A549 (cell line): ENCODE results near the gene CTNND2. TPM values are rescaled to one million over a fixed set of nuclear protein-coding genes. Genes with fewer than 3 reads are reported as not detected.

Experiments used
- ATAC-seq, 2 experiments: fragments of 200-7000 bp in 1 of 2; fragments of >200 bp in 1 of 2; cut with Nextera tagmentation in 1 of 2; cut with Tn5 transposase in 1 of 2; 3 replicates each; pipeline versions ENCODE4 v1.8.0 to v1.9.1; 2018 to 2020; ENCODE audit warnings: mild to moderate bottlenecking in 1 of 2, moderate library complexity in 1 of 2
- CTCF ChIA-PET: fragments of 300-600 bp; sonication (Branson Sonifier 250); formaldehyde crosslinking; extraction: SDS; loops from one replicate; lab custom pipeline; 2021; ENCODE audit warnings: antibody characterized with exemption, inconsistent platforms; lab: Yijun Ruan, JAX
- POLR2A ChIA-PET: fragments of 350-600 bp; formaldehyde crosslinking; extraction: SDS; loops from one replicate; lab custom pipeline; 2021; ENCODE audit warnings: antibody characterized with exemption, inconsistent platforms; lab: Yijun Ruan, JAX
- DNase-seq, 2 experiments: peaks; one replicate each; pipeline versions ENCODE4 v3.0.0 to v3.0.0-alpha.2; 2011 to 2016; ENCODE audit warnings: low read depth in 1 of 2, low spot score in 1 of 2
- FAIRE-seq: peaks from 2 replicates; lab custom pipeline; 2011; peaks lifted over from hg19 to GRCh38; lab: Jason Lieb, UNC
- H3K27ac ChIP-seq, 2 experiments: fragments of >200 bp; sonication (Bioruptor Twin); formaldehyde crosslinking; 3 replicates each; pipeline ENCODE4 v1.5.1; 2016 to 2017
- H3K4me1 ChIP-seq: fragments of >200 bp; sonication (Bioruptor Twin); formaldehyde crosslinking; 3 replicates; pipeline ENCODE4 v1.6.1; 2016
- H3K4me2 ChIP-seq: fragments of >200 bp; sonication (Bioruptor Twin); formaldehyde crosslinking; 3 replicates; pipeline ENCODE4 v1.6.1; 2016
- H3K4me3 ChIP-seq: fragments of >200 bp; sonication (Bioruptor Twin); formaldehyde crosslinking; 3 replicates; pipeline ENCODE4 v1.5.1; 2016
- H3K9me3 ChIP-seq: fragments of >200 bp; sonication (Bioruptor Twin); formaldehyde crosslinking; 3 replicates; pipeline ENCODE4 v1.6.1; 2016
- CBX2 ChIP-seq: fragments of 200-600 bp; sonication (generic); IDR thresholded peaks from 2 replicates; pipeline ENCODE4 v1.6.1; 2016; ENCODE audit warnings: low read depth, mild to moderate bottlenecking, borderline replicate concordance
- CBX8 ChIP-seq: fragments of 200-600 bp; sonication (generic); IDR thresholded peaks from 2 replicates; pipeline ENCODE4 v1.6.1; 2016
- CEBPB ChIP-seq, 2 experiments: fragments of >200 bp in 1 of 2; sonication (Bioruptor Twin) in 1 of 2; formaldehyde crosslinking in 1 of 2; IDR thresholded peaks; 2 replicates each; pipeline ENCODE4 v1.6.1; 2012 to 2016
- EHF ChIP-seq: fragments of 250-450 bp; sonication (Bioruptor Pico); IDR thresholded peaks from 2 replicates; pipeline ENCODE4 v1.5.0; 2020; ENCODE audit warnings: mild to moderate bottlenecking
- EHMT2 ChIP-seq: fragments of 200-600 bp; sonication (generic); IDR thresholded peaks from 2 replicates; pipeline ENCODE4 v1.6.1; 2016; ENCODE audit warnings: antibody characterized with exemption, low read depth, mild to moderate bottlenecking, moderate library complexity
- EP300 ChIP-seq, 2 experiments: fragments of >200 bp; sonication (Bioruptor Twin); formaldehyde crosslinking; IDR thresholded peaks; 2 replicates in 1 of 2; 3 replicates in 1 of 2; pipeline ENCODE4 v1.6.1; 2016 to 2017
- ESRRA ChIP-seq: fragments of 150-350 bp; IDR thresholded peaks from 2 replicates; pipeline ENCODE4 v1.6.1; 2014; ENCODE audit warnings: mild to moderate bottlenecking, low read length, borderline replicate concordance
- FOSB ChIP-seq: fragments of 250-450 bp; sonication (Bioruptor Pico); IDR thresholded peaks from 2 replicates; pipeline ENCODE4 v1.5.0; 2020; ENCODE audit warnings: mild to moderate bottlenecking, moderate library complexity
- FOXS1 ChIP-seq: fragments of 250-450 bp; sonication (Bioruptor Pico); IDR thresholded peaks from 2 replicates; pipeline ENCODE4 v1.5.0; 2020; ENCODE audit warnings: mild to moderate bottlenecking, moderate library complexity
- HEYL ChIP-seq: fragments of 250-450 bp; sonication (Bioruptor Pico); IDR thresholded peaks from 2 replicates; pipeline ENCODE4 v1.8.0; 2021; ENCODE audit warnings: mild to moderate bottlenecking, moderate library complexity
- HOXB5 ChIP-seq: fragments of 250-450 bp; sonication (Bioruptor Pico); IDR thresholded peaks from 2 replicates; pipeline ENCODE4 v1.5.0; 2020; ENCODE audit warnings: mild to moderate bottlenecking, moderate library complexity
- JUN ChIP-seq, 2 experiments: fragments of >200 bp; sonication (Bioruptor Twin); formaldehyde crosslinking; IDR thresholded peaks; 2 replicates in 1 of 2; 3 replicates in 1 of 2; pipeline ENCODE4 v1.6.1; 2016 to 2017
- JUNB ChIP-seq: fragments of >200 bp; sonication (Bioruptor Twin); formaldehyde crosslinking; IDR thresholded peaks from 2 replicates; pipeline ENCODE4 v1.6.1; 2016
- MAFK ChIP-seq: fragments of 450-650 bp; IDR thresholded peaks from 2 replicates; pipeline ENCODE4 v1.6.1; 2014; ENCODE audit not compliant: partially characterized antibody
- MYC ChIP-seq: IDR thresholded peaks from 2 replicates; pipeline ENCODE4 v1.6.1; 2012; ENCODE audit warnings: mild to moderate bottlenecking, inconsistent platforms, low read length, improper control_type of control experiment, borderline replicate concordance
- NPAS2 ChIP-seq: fragments of 250-450 bp; sonication (Bioruptor Pico); IDR thresholded peaks from 2 replicates; pipeline ENCODE4 v1.8.0; 2022; ENCODE audit warnings: mild to moderate bottlenecking, moderate library complexity, borderline replicate concordance
- PHF8 ChIP-seq: fragments of 200-600 bp; sonication (generic); IDR thresholded peaks from 2 replicates; pipeline ENCODE4 v1.6.1; 2016; ENCODE audit warnings: low read depth, mild to moderate bottlenecking, antibody characterized with exemption, moderate library complexity, borderline replicate concordance
- POLR2AphosphoS2 ChIP-seq: conservative IDR thresholded peaks from 2 replicates; pipeline ENCODE4 v1.6.1; 2012; ENCODE audit warnings: low read length, improper control_type of control experiment, inconsistent platforms
- RNF2 ChIP-seq: fragments of 200-600 bp; sonication (generic); IDR thresholded peaks from 2 replicates; pipeline ENCODE4 v1.6.1; 2016; ENCODE audit warnings: low read depth, mild to moderate bottlenecking, antibody characterized with exemption, moderate library complexity, borderline replicate concordance
- SREBF2 ChIP-seq: fragments of 450-650 bp; IDR thresholded peaks from 2 replicates; pipeline ENCODE4 v1.6.1; 2014; ENCODE audit warnings: mild to moderate bottlenecking, moderate library complexity
- ZFP36 ChIP-seq: fragments of 450-650 bp; IDR thresholded peaks from 2 replicates; pipeline ENCODE4 v1.6.1; 2014; ENCODE audit warnings: borderline replicate concordance; ENCODE audit not compliant: partially characterized antibody
- ZNF302 ChIP-seq: fragments of 250-450 bp; sonication (Bioruptor Pico); IDR thresholded peaks from 2 replicates; pipeline ENCODE4 v1.9.0; 2021; ENCODE audit warnings: inconsistent platforms, mild to moderate bottlenecking, moderate library complexity
- WGBS: methylation state at CpG from one replicate; pipeline ENCODE4 v1.1.6; 2017; ENCODE audit errors: missing lambda C conversion rate; 5-methylcytosine and 5-hydroxymethylcytosine counted together
- polyA plus RNA-seq, 4 experiments: library from polyadenylated mRNA; depleted of rRNA in 3 of 4; stranded (reverse); fragments of >200 nt; fragmentation: RNase III in 1 of 4; extraction: RNeasy Plus Mini Kit Qiagen cat#74134 plus additional on column Dnase treatment in 1 of 4; gene quantifications; 2 replicates in 3 of 4; 3 replicates in 1 of 4; pipeline ENCODE4 v1.2.3, GENCODE V29; 2011 to 2017
- TF ChIP-seq, protein P1 (sequence below): IDR thresholded peaks from 2 replicates; pipeline ENCODE4 v1.6.1; 2012; ENCODE audit warnings: low read depth, borderline replicate concordance
- TF ChIP-seq, protein P2 (sequence below): fragments of >200 bp; sonication (Bioruptor Twin); formaldehyde crosslinking; IDR thresholded peaks from 2 replicates; pipeline ENCODE4 v1.6.1; 2016
- TF ChIP-seq, protein P3 (sequence below): fragments of 450-650 bp; IDR thresholded peaks from 2 replicates; pipeline ENCODE4 v1.6.1; 2014; ENCODE audit warnings: antibody characterized with exemption
- TF ChIP-seq, protein P4 (sequence below): fragments of 150-350 bp; IDR thresholded peaks from 2 replicates; pipeline ENCODE4 v1.6.1; 2014; ENCODE audit warnings: low read depth, mild to moderate bottlenecking, low read length
- TF ChIP-seq, protein P5 (sequence below): IDR thresholded peaks from 2 replicates; pipeline ENCODE4 v1.6.1; 2012

Gene CTNND2
- polyA plus RNA-seq, 2 of the 4 experiments (the other 2 are of a cell fraction): not detected

DNA sequence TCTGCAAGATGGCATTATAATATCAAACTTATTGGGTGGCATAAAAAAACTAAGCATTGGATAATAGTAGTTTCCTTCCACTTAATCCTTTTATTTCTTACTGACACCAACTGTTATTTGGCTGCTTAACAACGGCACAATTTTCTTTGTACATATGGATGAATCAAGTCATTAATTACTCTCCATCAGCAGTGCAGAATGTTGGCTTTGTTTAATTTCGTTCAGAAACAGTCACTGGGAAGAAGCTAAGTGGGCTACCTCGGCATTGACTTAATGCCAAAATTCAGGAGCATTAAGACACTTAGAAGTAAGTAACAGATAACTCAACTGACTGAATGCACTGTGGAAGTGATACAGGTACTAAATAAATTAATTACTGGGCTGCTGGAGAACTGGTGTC lies 460.4 kb downstream of the CTNND2 start:
- Histone ChIP-seq H3K27ac (no peak overlapping the region), H3K4me2 (no peak overlapping the region), H3K4me1 (no peaks in the 10 kb centered on the region)
- CTCF ChIA-PET: no interaction called here
- no peak for FAIRE-seq
- ATAC-seq: no peak
- TF ChIP-seq MYC (no peak), CBX2 (no peak)
- TF ChIP-seq, all 56 proteins: peak for 0
- H3K9me3 ChIP-seq: no peaks in the 10 kb centered on the region
- DNase-seq: no peak
- POLR2A ChIA-PET: no interaction called here
- H3K4me3 ChIP-seq: no peak overlapping the region
- 2% methylated on average over 3 of the region's 3 CpGs for WGBS

DNA sequence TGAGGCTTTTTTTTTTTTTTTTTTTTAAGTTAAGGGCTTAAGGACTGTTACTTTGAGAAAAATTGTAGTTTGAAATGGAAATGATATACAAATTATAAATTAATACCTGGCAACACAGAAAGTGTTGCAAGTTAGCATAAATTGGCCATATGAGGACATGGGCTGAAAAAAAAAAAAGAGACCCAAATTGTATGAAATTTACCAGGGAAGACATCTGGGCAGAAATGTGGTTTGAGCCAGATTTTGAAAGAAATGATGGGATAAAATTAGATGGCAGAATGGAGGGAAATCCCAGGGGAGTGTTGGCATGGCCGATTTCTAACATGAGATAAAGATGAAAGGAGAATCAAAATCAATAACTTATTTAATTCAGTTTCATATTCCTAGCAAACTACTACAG lies 472.1 kb downstream of the CTNND2 start:
- TF ChIP-seq HOXB5 (CRISPR knock-in tag) (no peak), ESRRA (no peak), RNF2 (no peak), FOXS1 (CRISPR knock-in tag) (no peak), CBX8 (no peak), NPAS2 (CRISPR knock-in tag) (no peak), ZNF302 (CRISPR knock-in tag) (no peak), POLR2AphosphoS2 (no peak), EHMT2 (no peak), JUN (IDR thresholded peaks at IDR 0.05) (no peak), FOSB (CRISPR knock-in tag) (no peak), EHF (CRISPR knock-in tag) (no peak)
- TF ChIP-seq, protein P1, sequence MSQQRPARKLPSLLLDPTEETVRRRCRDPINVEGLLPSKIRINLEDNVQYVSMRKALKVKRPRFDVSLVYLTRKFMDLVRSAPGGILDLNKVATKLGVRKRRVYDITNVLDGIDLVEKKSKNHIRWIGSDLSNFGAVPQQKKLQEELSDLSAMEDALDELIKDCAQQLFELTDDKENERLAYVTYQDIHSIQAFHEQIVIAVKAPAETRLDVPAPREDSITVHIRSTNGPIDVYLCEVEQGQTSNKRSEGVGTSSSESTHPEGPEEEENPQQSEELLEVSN: no peak
- TF ChIP-seq, protein P2, sequence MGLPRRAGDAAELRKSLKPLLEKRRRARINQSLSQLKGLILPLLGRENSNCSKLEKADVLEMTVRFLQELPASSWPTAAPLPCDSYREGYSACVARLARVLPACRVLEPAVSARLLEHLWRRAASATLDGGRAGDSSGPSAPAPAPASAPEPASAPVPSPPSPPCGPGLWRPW: no peak
- TF ChIP-seq, protein P3, sequence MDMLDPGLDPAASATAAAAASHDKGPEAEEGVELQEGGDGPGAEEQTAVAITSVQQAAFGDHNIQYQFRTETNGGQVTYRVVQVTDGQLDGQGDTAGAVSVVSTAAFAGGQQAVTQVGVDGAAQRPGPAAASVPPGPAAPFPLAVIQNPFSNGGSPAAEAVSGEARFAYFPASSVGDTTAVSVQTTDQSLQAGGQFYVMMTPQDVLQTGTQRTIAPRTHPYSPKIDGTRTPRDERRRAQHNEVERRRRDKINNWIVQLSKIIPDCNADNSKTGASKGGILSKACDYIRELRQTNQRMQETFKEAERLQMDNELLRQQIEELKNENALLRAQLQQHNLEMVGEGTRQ: no peak
- POLR2A ChIA-PET: no interaction called here
- Histone ChIP-seq H3K4me2 (no peak overlapping the region), H3K27ac (no peak overlapping the region), H3K9me3 (no peaks in the 10 kb centered on the region), H3K4me1 (no peaks in the 10 kb centered on the region), H3K4me3 (no peak overlapping the region)
- ATAC-seq (no peak), DNase-seq (no peak), FAIRE-seq (no peak)
- CTCF ChIA-PET: no interaction called here
- 3% methylated on average over 1 of the region's 1 CpG for WGBS

- Histone ChIP-seq H3K9me3 (no peaks in the 10 kb centered on the region), H3K4me3 (no peak overlapping the region), H3K4me1 (no peaks in the 10 kb centered on the region), H3K4me2 (no peak overlapping the region), H3K27ac (no peak overlapping the region)
- DNase-seq (no peak), FAIRE-seq (no peak), ATAC-seq (no peak)
- TF ChIP-seq ZFP36 (no peak), MAFK (no peak), EP300 (IDR thresholded peaks at IDR 0.05) (no peak), CEBPB (IDR thresholded peaks at IDR 0.05) (no peak), SREBF2 (no peak), PHF8 (no peak), HEYL (CRISPR knock-in tag) (no peak), HOXB5 (CRISPR knock-in tag) (no peak), JUNB (no peak)
- TF ChIP-seq, protein P4, sequence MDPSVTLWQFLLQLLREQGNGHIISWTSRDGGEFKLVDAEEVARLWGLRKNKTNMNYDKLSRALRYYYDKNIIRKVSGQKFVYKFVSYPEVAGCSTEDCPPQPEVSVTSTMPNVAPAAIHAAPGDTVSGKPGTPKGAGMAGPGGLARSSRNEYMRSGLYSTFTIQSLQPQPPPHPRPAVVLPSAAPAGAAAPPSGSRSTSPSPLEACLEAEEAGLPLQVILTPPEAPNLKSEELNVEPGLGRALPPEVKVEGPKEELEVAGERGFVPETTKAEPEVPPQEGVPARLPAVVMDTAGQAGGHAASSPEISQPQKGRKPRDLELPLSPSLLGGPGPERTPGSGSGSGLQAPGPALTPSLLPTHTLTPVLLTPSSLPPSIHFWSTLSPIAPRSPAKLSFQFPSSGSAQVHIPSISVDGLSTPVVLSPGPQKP: no peak
- TF ChIP-seq, protein P5, sequence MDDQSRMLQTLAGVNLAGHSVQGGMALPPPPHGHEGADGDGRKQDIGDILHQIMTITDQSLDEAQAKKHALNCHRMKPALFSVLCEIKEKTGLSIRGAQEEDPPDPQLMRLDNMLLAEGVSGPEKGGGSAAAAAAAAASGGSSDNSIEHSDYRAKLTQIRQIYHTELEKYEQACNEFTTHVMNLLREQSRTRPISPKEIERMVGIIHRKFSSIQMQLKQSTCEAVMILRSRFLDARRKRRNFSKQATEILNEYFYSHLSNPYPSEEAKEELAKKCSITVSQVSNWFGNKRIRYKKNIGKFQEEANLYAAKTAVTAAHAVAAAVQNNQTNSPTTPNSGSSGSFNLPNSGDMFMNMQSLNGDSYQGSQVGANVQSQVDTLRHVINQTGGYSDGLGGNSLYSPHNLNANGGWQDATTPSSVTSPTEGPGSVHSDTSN: no peak
- ChIA-PET POLR2A (no interaction called here), CTCF (interaction anchor here (0.6 kb wide), 1 partner anchor 116 kb away, joined by 3 read pairs; no protein-coding TSS in a partner anchor)
- 24% methylated on average over 7 of the region's 7 CpGs for WGBS
These were observed 475.0 kb downstream of the CTNND2 start for GRCh38 chr5:11429254-11429653.
